Naive thymus-derived CD4-positive, alpha-beta T cell (primary cell): ENCODE results near the gene KCTD5. TPM values are rescaled to one million over a fixed set of nuclear protein-coding genes. Genes with fewer than 3 reads are reported as not detected.

Experiments
- ATAC-seq: fragments of 150-1000 bp; cut with Tn5 transposase; 2 replicates; pipeline ENCODE4 v1.10.0; 2021; ENCODE audit warnings: mild to moderate bottlenecking, moderate library complexity
- CTCF ChIA-PET: fragments of 350-600 bp; sonication (Branson Sonifier 250); formaldehyde crosslinking; loops from one replicate; lab custom pipeline; 2021; ENCODE audit warnings: antibody characterized with exemption; lab: Charles Lee
- POLR2A ChIA-PET: fragments of 350-600 bp; sonication (Branson Sonifier 250); formaldehyde crosslinking; loops from one replicate; lab custom pipeline; 2021; ENCODE audit warnings: antibody characterized with exemption, inconsistent platforms; lab: Charles Lee
- DNase-seq, 9 donors: peaks; one replicate each; pipeline versions ENCODE4 v3.0.0 to v3.0.0-alpha.2; 2020 to 2022; ENCODE audit warnings: mixed read lengths in 1 of 9
- H3K27ac ChIP-seq: one replicate; pipeline ENCODE4 v1.7.0; 2013; ENCODE audit warnings: mild to moderate bottlenecking, low read depth, low read length, moderate library complexity
- H3K27me3 ChIP-seq, 2 donors: one replicate each; pipeline ENCODE4 v1.7.0; 2013; ENCODE audit warnings: low read length in 2 of 2, mild to moderate bottlenecking in 2 of 2, moderate library complexity in 2 of 2; ENCODE audit not compliant: control insufficient read depth in 2 of 2, insufficient read depth in 2 of 2
- H3K36me3 ChIP-seq, 3 experiments: 1 replicate in 2 of 3; 2 replicates in 1 of 3; pipeline ENCODE4 v1.7.0; 2013; ENCODE audit warnings: low read length in 3 of 3, mild to moderate bottlenecking in 3 of 3, moderate library complexity in 1 of 3; ENCODE audit not compliant: insufficient read depth in 3 of 3, control insufficient read depth in 2 of 3
- H3K4me1 ChIP-seq, 2 donors: one replicate each; pipeline ENCODE4 v1.7.0; 2013; ENCODE audit warnings: low read length in 2 of 2, mild to moderate bottlenecking in 2 of 2, moderate library complexity in 1 of 2; ENCODE audit not compliant: control insufficient read depth in 2 of 2, insufficient read depth in 2 of 2
- H3K4me3 ChIP-seq: 2 replicates; pipeline ENCODE4 v1.7.0; 2013; ENCODE audit warnings: mild to moderate bottlenecking, low read length
- H3K9me3 ChIP-seq, 3 experiments: 1 replicate in 2 of 3; 2 replicates in 1 of 3; pipeline ENCODE4 v1.7.0; 2013; ENCODE audit warnings: low read length in 3 of 3; ENCODE audit not compliant: control insufficient read depth in 2 of 3
- H3K27ac Mint-ChIP-seq, 9 donors: one replicate each; pipeline ENCODE4 v1.8.0; 2020 to 2022; ENCODE audit warnings: mixed read lengths in 9 of 9, mild to moderate bottlenecking in 8 of 9, moderate library complexity in 5 of 9, inconsistent platforms in 2 of 9
- H3K27me3 Mint-ChIP-seq, 5 donors: one replicate each; pipeline ENCODE4 v1.8.0; 2021 to 2022; ENCODE audit warnings: mixed read lengths in 5 of 5, mild to moderate bottlenecking in 1 of 5
- H3K36me3 Mint-ChIP-seq, 5 donors: one replicate each; pipeline ENCODE4 v1.8.0; 2020 to 2022; ENCODE audit warnings: mixed read lengths in 5 of 5, mild to moderate bottlenecking in 3 of 5, inconsistent platforms in 1 of 5
- H3K4me1 Mint-ChIP-seq, 7 donors: one replicate each; pipeline ENCODE4 v1.8.0; 2020 to 2022; ENCODE audit warnings: mixed read lengths in 7 of 7, mild to moderate bottlenecking in 3 of 7, inconsistent platforms in 1 of 7
- H3K4me3 Mint-ChIP-seq, 10 donors: one replicate each; pipeline ENCODE4 v1.8.0; 2020 to 2022; ENCODE audit warnings: mild to moderate bottlenecking in 10 of 10, mixed read lengths in 10 of 10, moderate library complexity in 6 of 10, inconsistent platforms in 2 of 10
- H3K9me3 Mint-ChIP-seq, 11 donors: one replicate each; pipeline ENCODE4 v1.8.0; 2020 to 2022; ENCODE audit warnings: mixed read lengths in 11 of 11, mild to moderate bottlenecking in 4 of 11, inconsistent platforms in 1 of 11, moderate library complexity in 1 of 11
- intact Hi-C, 2 donors: fragments of 100-400 bp; cut with micrococcal nuclease; formaldehyde crosslinking; loops; one replicate each; pipeline ENCODE4 v1.15.1; 2023
- polyA plus RNA-seq, 2 donors: library from polyadenylated mRNA; unstranded; fragments of 300-500 nt; fragmentation: Illumina TruSeq; gene quantifications; one replicate each; pipeline ENCODE4 v1.2.3, GENCODE V29; 2021
- total RNA-seq, 6 experiments: library from RNA in 5 of 6; stranded (reverse) in 5 of 6; gene quantifications; 1 replicate in 5 of 6; 2 replicates in 1 of 6; pipeline ENCODE4 v1.2.3 and lab custom pipeline; 2021 to 2026

The KCTD5 gene
- total and polyA plus RNA-seq, 7 experiments from 2014 or later: 15.7 to 37.5 (median 24.6) TPM

GRCh38 chr16:2736476-2737237 is 54.3 kb downstream of the KCTD5 start:
- H3K36me3 Mint-ChIP-seq: no peaks in the 10 kb centered on the region
- ChIA-PET POLR2A (interaction anchor here (0.6 kb wide), 1 partner anchor 48 kb away, joined by 4 read pairs; no protein-coding TSS in a partner anchor), CTCF (no interaction called here)
- no peaks in the 10 kb centered on the region for H3K36me3 ChIP-seq
- no peak overlapping the region for H3K27ac Mint-ChIP-seq
- DNase-seq: no peak
- no peaks in the 10 kb centered on the region for H3K4me1 ChIP-seq
- no peaks in the 10 kb centered on the region for H3K9me3 Mint-ChIP-seq
- no peak overlapping the region for H3K4me3 Mint-ChIP-seq
- no peak overlapping the region for H3K4me3 ChIP-seq
- ATAC-seq: no peak
- peaks cover 0 to 3% (median 0%) of the 10 kb centered on the region in 5 donors for H3K27me3 Mint-ChIP-seq
- H3K27ac ChIP-seq: no peak overlapping the region
- no peaks in the 10 kb centered on the region for H3K4me1 Mint-ChIP-seq
- intact Hi-C loops: no loop called here
- H3K9me3 ChIP-seq: no peaks in the 10 kb centered on the region
- no peaks in the 10 kb centered on the region for H3K27me3 ChIP-seq

GRCh38 chr16:2737238-2737605 is 54.9 kb downstream of the KCTD5 start:
- no peak overlapping the region for H3K27ac ChIP-seq
- H3K27me3 Mint-ChIP-seq: peaks cover 0 to 3% (median 0%) of the 10 kb centered on the region in 5 donors
- H3K4me3 ChIP-seq: no peak overlapping the region
- no peaks in the 10 kb centered on the region for H3K27me3 ChIP-seq
- intact Hi-C loops: no loop called here
- H3K4me1 ChIP-seq: no peaks in the 10 kb centered on the region
- no peak overlapping the region for H3K27ac Mint-ChIP-seq
- ChIA-PET CTCF (interaction anchor here (0.6 kb wide), 1 partner anchor 899 kb away, joined by 3 read pairs; no protein-coding TSS in a partner anchor), POLR2A (no interaction called here)
- no peaks in the 10 kb centered on the region for H3K4me1 Mint-ChIP-seq
- H3K36me3 ChIP-seq: no peaks in the 10 kb centered on the region
- no peaks in the 10 kb centered on the region for H3K36me3 Mint-ChIP-seq
- ATAC-seq: no peak
- H3K9me3 ChIP-seq: no peaks in the 10 kb centered on the region
- no peak overlapping the region for H3K4me3 Mint-ChIP-seq
- no peak for DNase-seq
- H3K9me3 Mint-ChIP-seq: no peaks in the 10 kb centered on the region

GRCh38 chr16:2737895-2738418 is 55.6 kb downstream of the KCTD5 start:
- Histone ChIP-seq H3K27ac (no peak overlapping the region), H3K4me3 (no peak overlapping the region), H3K4me1 (no peaks in the 10 kb centered on the region), H3K36me3 (no peaks in the 10 kb centered on the region), H3K27me3 (no peaks in the 10 kb centered on the region), H3K9me3 (no peaks in the 10 kb centered on the region)
- ChIA-PET POLR2A (no interaction called here), CTCF (interaction anchor here (0.6 kb wide), 1 partner anchor 900 kb away, joined by 3 read pairs; no protein-coding TSS in a partner anchor)
- intact Hi-C loops: no loop called here
- peaks cover 0 to 3% (median 0%) of the 10 kb centered on the region in 5 donors for H3K27me3 Mint-ChIP-seq
- no peak overlapping the region for H3K4me3 Mint-ChIP-seq
- no peak for DNase-seq
- H3K9me3 Mint-ChIP-seq: no peaks in the 10 kb centered on the region
- H3K27ac Mint-ChIP-seq: no peak overlapping the region
- H3K4me1 Mint-ChIP-seq: no peaks in the 10 kb centered on the region
- no peak for ATAC-seq
- no peaks in the 10 kb centered on the region for H3K36me3 Mint-ChIP-seq

GRCh38 chr16:2738615-2739014 is 56.3 kb downstream of the KCTD5 start:
- H3K9me3 Mint-ChIP-seq: no peaks in the 10 kb centered on the region
- H3K36me3 Mint-ChIP-seq: no peaks in the 10 kb centered on the region
- no peaks in the 10 kb centered on the region for H3K4me1 Mint-ChIP-seq
- ChIA-PET CTCF (no interaction called here), POLR2A (no interaction called here)
- H3K4me3 Mint-ChIP-seq: no peak overlapping the region
- no peaks in the 10 kb centered on the region for H3K9me3 ChIP-seq
- H3K4me3 ChIP-seq: no peak overlapping the region
- no peaks in the 10 kb centered on the region for H3K27me3 ChIP-seq
- H3K27ac ChIP-seq: no peak overlapping the region
- H3K27me3 Mint-ChIP-seq: peaks cover 0 to 3% (median 0%) of the 10 kb centered on the region in 5 donors
- ATAC-seq (no peak), DNase-seq (no peak)
- no peaks in the 10 kb centered on the region for H3K4me1 ChIP-seq
- H3K27ac Mint-ChIP-seq: no peak overlapping the region
- no peaks in the 10 kb centered on the region for H3K36me3 ChIP-seq
- intact Hi-C loops: no loop called here

- no peak for ATAC-seq
- no peaks in the 10 kb centered on the region for H3K27me3 ChIP-seq
- H3K36me3 ChIP-seq: no peaks in the 10 kb centered on the region
- H3K9me3 ChIP-seq: no peaks in the 10 kb centered on the region
- Mint-ChIP-seq H3K27ac (peak overlapping the region in 1 of 9 donors; percentile 71), H3K27me3 (peaks cover 0 to 3% (median 0%) of the 10 kb centered on the region in 5 donors), H3K36me3 (no peaks in the 10 kb centered on the region), H3K9me3 (no peaks in the 10 kb centered on the region), H3K4me1 (no peaks in the 10 kb centered on the region), H3K4me3 (no peak overlapping the region)
- no peak overlapping the region for H3K4me3 ChIP-seq
- H3K27ac ChIP-seq: no peak overlapping the region
- no peak for DNase-seq
- ChIA-PET POLR2A (interaction anchor here (1.1 kb wide), 1 partner anchor 12 kb away, joined by 3 read pairs; no protein-coding TSS in a partner anchor), CTCF (no interaction called here)
- intact Hi-C loops: no loop called here
- H3K4me1 ChIP-seq: no peaks in the 10 kb centered on the region
These were observed 57.5 kb downstream of the KCTD5 start for GRCh38 chr16:2739625-2740430.

- intact Hi-C loops: no loop called here
- H3K4me3 Mint-ChIP-seq: peak overlapping the region in 1 of 10 donors; percentile 70
- H3K27me3 Mint-ChIP-seq: peaks cover 0 to 3% (median 0%) of the 10 kb centered on the region in 5 donors
- DNase-seq: no peak
- peaks cover 0 to 2% (median 0%) of the 10 kb centered on the region in 7 donors for H3K4me1 Mint-ChIP-seq
- Histone ChIP-seq H3K27ac (no peak overlapping the region), H3K36me3 (no peaks in the 10 kb centered on the region), H3K4me1 (no peaks in the 10 kb centered on the region), H3K27me3 (no peaks in the 10 kb centered on the region), H3K4me3 (no peak overlapping the region), H3K9me3 (no peaks in the 10 kb centered on the region)
- ChIA-PET CTCF (interaction anchor here (1.1 kb wide), 1 partner anchor 16 kb away, joined by 3 read pairs; no protein-coding TSS in a partner anchor), POLR2A (no interaction called here)
- no peak for ATAC-seq
- no peaks in the 10 kb centered on the region for H3K9me3 Mint-ChIP-seq
- no peaks in the 10 kb centered on the region for H3K36me3 Mint-ChIP-seq
- H3K27ac Mint-ChIP-seq: peak overlapping the region in 1 of 9 donors; percentile 7
These were observed 58.2 kb downstream of the KCTD5 start for GRCh38 chr16:2740476-2740875.
